Stimulated activated CD8-positive, alpha-beta memory T cell treated with anti-CD3 and anti-CD28 coated beads, Interleukin-7, amount 100 ng/mL, for 48 hours (primary cell): Measurements from ENCODE around the gene ARHGEF19.
"Not testable (repeated sequence)": the region's sequence is repeated elsewhere in the genome, so short reads cannot be mapped to it uniquely, and the experiment has no call there.

ENCODE experiments used
- DNase-seq, 2 donors: peaks; one replicate each; pipeline ENCODE4 v3.0.0-alpha.2; 2020; ENCODE audit warnings: low read depth in 1 of 2; ENCODE audit errors: extremely low read depth in 1 of 2

Gene ARHGEF19

GRCh38 chr1:16168622-16169360, 43.7 kb downstream of the ARHGEF19 start:
- DNase-seq: no peak

- DNase-seq: not testable (repeated sequence)
Observed at GRCh38 chr1:16168144-16168495, 44.3 kb downstream of the ARHGEF19 start.

- DNase-seq: peak in 1 of 2 donors; percentile 27
Observed at GRCh38 chr1:16167331-16168143, 44.9 kb downstream of the ARHGEF19 start.

GRCh38 chr1:16166117-16166516, 46.3 kb downstream of the ARHGEF19 start:
- DNase-seq: no peak

- DNase-seq: no peak
Observed at GRCh38 chr1:16165548-16165947, 46.9 kb downstream of the ARHGEF19 start.

- DNase-seq: no peak
Observed at GRCh38 chr1:16165073-16165364, 47.4 kb downstream of the ARHGEF19 start.

GRCh38 chr1:16164213-16165072, 48.0 kb downstream of the ARHGEF19 start:
- no peak for DNase-seq

- not testable (repeated sequence) for DNase-seq
Observed at GRCh38 chr1:16163608-16164212, 48.7 kb downstream of the ARHGEF19 start.

- DNase-seq: peak in 1 of 2 donors; percentile 30
Observed at GRCh38 chr1:16162163-16162822, 50.2 kb downstream of the ARHGEF19 start.

- DNase-seq: no peak
Observed at GRCh38 chr1:16161717-16162116, 50.7 kb downstream of the ARHGEF19 start.

GRCh38 chr1:16158993-16159831, 53.2 kb downstream of the ARHGEF19 start:
- DNase-seq: no peak

GRCh38 chr1:16158025-16158424, 54.4 kb downstream of the ARHGEF19 start:
- no peak for DNase-seq

GRCh38 chr1:16156848-16157495, 55.5 kb downstream of the ARHGEF19 start:
- DNase-seq: no peak

- no peak for DNase-seq
Observed at GRCh38 chr1:16155537-16156410, 56.7 kb downstream of the ARHGEF19 start, which contains the start of gene EPHA2. EPHA2 (minus strand) TSS chr1:16156069; CDS start chr1:16155932, 137 bp downstream.

GRCh38 chr1:16153999-16154673, 58.3 kb downstream of the ARHGEF19 start:
- DNase-seq: no peak

- DNase-seq: no peak
Observed at GRCh38 chr1:16153096-16153998, 59.1 kb downstream of the ARHGEF19 start.
